ENCODE data around the gene GTPBP10. TPM values are rescaled to one million over a fixed set of nuclear protein-coding genes. Genes with fewer than 3 reads are reported as not detected.

The GTPBP10 gene
- 1 to 10 TPM; 7.1 to 7.5 TPM for total RNA-seq

GRCh38 chr7:90346336-90347125 lies at the start of gene GTPBP10:
Gene GTPBP10 (plus strand): TSS chr7:90346716. CDS start chr7:90346742, 26 bp downstream.
- TF ChIP-seq CTCF (IDR thresholded peaks at IDR 0.05) = peak; percentile 44 to 84

GRCh38 chr7:90298145-90299038 lies 48.1 kb upstream of the GTPBP10 start:
- no peaks in the 10 kb centered on the region for H3K27me3 ChIP-seq
- TF ChIP-seq CTCF (IDR thresholded peaks at IDR 0.05) = peak; percentile 48 to 57
- no peak for DNase-seq (ENCODE audit: low spot score)
- no peaks in the 10 kb centered on the region for H3K4me1 ChIP-seq
- H3K4me3 ChIP-seq = no peak overlapping the region
- no peak overlapping the region for H3K27ac ChIP-seq
- no peaks in the 10 kb centered on the region for H3K9me3 ChIP-seq
- H3K36me3 ChIP-seq = no peaks in the 10 kb centered on the region

More at GRCh38 chr7:90346336-90347125, at the start of gene GTPBP10:
- peak within 1 kb of the TSS; percentile 57 to 67 for H3K4me3 ChIP-seq
- H3K36me3 ChIP-seq = no peaks in the 10 kb centered on the region
- peaks cover 0 to 19% of the 10 kb centered on the region in 2 donors for H3K4me1 ChIP-seq
- H3K27me3 ChIP-seq = no peaks in the 10 kb centered on the region
- H3K9me3 ChIP-seq = no peaks in the 10 kb centered on the region
- H3K27ac ChIP-seq = peak within 1 kb of the TSS; percentile 79 to 84
- peak; percentile 91 for DNase-seq (ENCODE audit: low spot score)

GRCh38 chr7:90303241-90303640 lies 43.3 kb upstream of the GTPBP10 start:
- Histone ChIP-seq H3K27ac (no peak overlapping the region), H3K9me3 (no peaks in the 10 kb centered on the region), H3K4me1 (no peaks in the 10 kb centered on the region), H3K27me3 (no peaks in the 10 kb centered on the region), H3K4me3 (no peak overlapping the region), H3K36me3 (peaks cover 7% of the 10 kb centered on the region)
- no peak for DNase-seq (ENCODE audit: low spot score)
- TF ChIP-seq CTCF (IDR thresholded peaks at IDR 0.05) = no peak

GRCh38 chr7:90309872-90310271 lies 36.6 kb upstream of the GTPBP10 start:
- H3K4me1 ChIP-seq = no peaks in the 10 kb centered on the region
- no peak for DNase-seq (ENCODE audit: low spot score)
- no peak overlapping the region for H3K4me3 ChIP-seq
- H3K9me3 ChIP-seq = no peaks in the 10 kb centered on the region
- H3K27me3 ChIP-seq = no peaks in the 10 kb centered on the region
- no peak overlapping the region for H3K27ac ChIP-seq
- no peak for TF ChIP-seq CTCF (IDR thresholded peaks at IDR 0.05)
- peaks cover 18% of the 10 kb centered on the region for H3K36me3 ChIP-seq

GRCh38 chr7:90311175-90311574 lies 35.3 kb upstream of the GTPBP10 start:
- H3K4me1 ChIP-seq = no peaks in the 10 kb centered on the region
- H3K36me3 ChIP-seq = peaks cover 18% of the 10 kb centered on the region
- no peak for TF ChIP-seq CTCF (IDR thresholded peaks at IDR 0.05)
- H3K27me3 ChIP-seq = no peaks in the 10 kb centered on the region
- H3K4me3 ChIP-seq = no peak overlapping the region
- no peaks in the 10 kb centered on the region for H3K9me3 ChIP-seq
- no peak overlapping the region for H3K27ac ChIP-seq
- DNase-seq (ENCODE audit: low spot score) = no peak

All from right atrium auricular region (tissue), 2 donors.